ENCODE results near the gene BMPR1B. TPM values are rescaled to one million over a fixed set of nuclear protein-coding genes. Genes with fewer than 3 reads are reported as not detected.

Gene BMPR1B
- total and polyA plus RNA-seq, 4 donors: 0.27 to 0.70 (median 0.48) TPM

DNA sequence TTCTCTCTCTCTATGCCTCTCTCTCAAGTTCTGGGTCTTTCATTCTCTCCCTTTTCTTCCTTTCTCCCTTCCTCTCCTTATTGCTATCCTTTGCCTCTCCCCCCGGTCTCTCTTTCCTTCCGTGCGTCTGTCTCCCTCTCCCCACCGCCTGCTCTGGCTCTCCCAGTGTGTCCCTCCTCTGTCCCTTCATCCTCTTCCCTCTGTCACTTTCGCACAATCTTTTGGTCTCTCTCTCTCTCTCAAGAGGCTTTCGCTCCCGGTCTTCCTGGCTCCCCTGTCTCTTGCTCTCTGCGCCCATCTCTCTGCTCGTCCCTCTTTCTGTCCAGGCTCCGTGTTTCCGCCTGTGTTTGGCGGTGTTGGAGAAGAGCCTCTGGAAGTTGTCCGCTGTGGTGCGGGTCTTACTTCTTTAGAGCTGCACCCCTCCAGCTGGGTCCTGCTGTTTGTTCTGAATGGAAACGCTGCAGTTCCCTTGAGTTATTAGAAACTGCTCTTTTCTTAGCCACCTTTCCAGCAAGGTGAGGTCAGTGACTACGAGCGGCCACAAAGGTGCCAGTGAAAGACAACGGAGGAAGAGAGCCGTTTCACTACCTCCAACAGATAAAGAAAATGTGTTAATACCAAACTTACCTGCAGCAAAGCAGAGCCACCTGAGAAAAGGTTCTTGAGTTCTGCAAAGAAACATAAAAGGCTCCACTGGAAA lies 1.1 kb downstream of the BMPR1B start:
- 19% methylated on average over 19 of the region's 19 CpGs for WGBS
- Histone ChIP-seq H3K9ac (ENCODE audit: low read depth in 1 of 2, low read length in 2 of 2) (no peak overlapping the region), H3K4me3 (ENCODE audit: low read depth in 1 of 3, low read length in 3 of 3) (peak overlapping the region in 2 of 3 donors; percentile 36 to 83), H3K27ac (ENCODE audit: low read depth in 1 of 2, low read length in 2 of 2) (no peak overlapping the region), H3K36me3 (ENCODE audit: control insufficient read depth in 4 of 4, insufficient read depth in 3 of 4, low read depth in 1 of 4, low read length in 3 of 4) (no peaks in the 10 kb centered on the region), H3K27me3 (ENCODE audit: control insufficient read depth in 4 of 4, insufficient read depth in 4 of 4, low read length in 3 of 4) (peaks cover 0 to 20% (median 5%) of the 10 kb centered on the region in 4 donors), H3K4me1 (ENCODE audit: control insufficient read depth in 4 of 4, insufficient read depth in 4 of 4, low read length in 3 of 4) (peaks cover 4 to 15% (median 8%) of the 10 kb centered on the region in 4 donors), H3K9me3 (ENCODE audit: control insufficient read depth in 4 of 4, low read length in 3 of 4) (no peaks in the 10 kb centered on the region)
- no peak for DNase-seq (ENCODE audit: low spot score)
- TF ChIP-seq HNF4A (conservative IDR thresholded peaks at IDR 0.05) (no peak), NR2F2 (IDR thresholded peaks at IDR 0.05) (no peak), EGR1 (IDR thresholded peaks at IDR 0.05; ENCODE audit: low read depth in 2 of 2) (no peak), RAD21 (IDR thresholded peaks at IDR 0.05) (no peak), TAF1 (conservative IDR thresholded peaks at IDR 0.05) (no peak), YY1 (IDR thresholded peaks at IDR 0.05) (no peak), HNF4G (IDR thresholded peaks at IDR 0.05) (no peak), FOXA1 (IDR thresholded peaks at IDR 0.05) (no peak), GABPA (IDR thresholded peaks at IDR 0.05 in 1 of 2, conservative IDR thresholded peaks at IDR 0.05 in 1 of 2) (no peak)
- TF ChIP-seq, protein P1, sequence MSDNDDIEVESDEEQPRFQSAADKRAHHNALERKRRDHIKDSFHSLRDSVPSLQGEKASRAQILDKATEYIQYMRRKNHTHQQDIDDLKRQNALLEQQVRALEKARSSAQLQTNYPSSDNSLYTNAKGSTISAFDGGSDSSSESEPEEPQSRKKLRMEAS (IDR thresholded peaks at IDR 0.05): no peak

DNA sequence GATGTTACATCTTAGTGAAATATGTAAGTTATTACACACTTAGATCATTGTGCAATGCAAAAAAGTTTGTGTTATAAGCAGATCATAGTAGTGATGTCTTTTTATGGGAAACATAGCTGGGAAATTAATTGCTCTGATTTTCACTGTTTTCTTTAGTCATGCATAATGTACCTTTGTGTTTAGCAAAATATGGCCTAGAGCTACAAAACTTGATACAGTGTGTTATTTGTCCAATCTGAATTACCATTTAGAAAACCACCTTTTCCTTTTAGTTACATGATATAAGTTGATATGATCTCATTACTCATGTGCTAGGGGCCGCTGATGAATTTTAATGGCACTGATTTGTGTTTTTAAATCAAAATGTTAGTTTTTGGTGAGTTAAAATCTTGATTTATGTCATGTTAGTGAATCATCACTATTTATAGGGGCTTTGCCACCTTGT lies 2.0 kb downstream of the BMPR1B start:
- Histone ChIP-seq H3K4me3 (ENCODE audit: low read depth in 1 of 3, low read length in 3 of 3) (no peak overlapping the region), H3K9ac (ENCODE audit: low read depth in 1 of 2, low read length in 2 of 2) (no peak overlapping the region), H3K36me3 (ENCODE audit: control insufficient read depth in 4 of 4, insufficient read depth in 3 of 4, low read depth in 1 of 4, low read length in 3 of 4) (no peaks in the 10 kb centered on the region), H3K27me3 (ENCODE audit: control insufficient read depth in 4 of 4, insufficient read depth in 4 of 4, low read length in 3 of 4) (peaks cover 0 to 17% (median 5%) of the 10 kb centered on the region in 4 donors), H3K27ac (ENCODE audit: low read depth in 1 of 2, low read length in 2 of 2) (no peak overlapping the region), H3K4me1 (ENCODE audit: control insufficient read depth in 4 of 4, insufficient read depth in 4 of 4, low read length in 3 of 4) (peaks cover 4 to 15% (median 8%) of the 10 kb centered on the region in 4 donors), H3K9me3 (ENCODE audit: control insufficient read depth in 4 of 4, low read length in 3 of 4) (no peaks in the 10 kb centered on the region)
- WGBS: 96% methylated on average over 1 of the region's 1 CpG
- DNase-seq (ENCODE audit: low spot score): no peak
- TF ChIP-seq, protein P2, sequence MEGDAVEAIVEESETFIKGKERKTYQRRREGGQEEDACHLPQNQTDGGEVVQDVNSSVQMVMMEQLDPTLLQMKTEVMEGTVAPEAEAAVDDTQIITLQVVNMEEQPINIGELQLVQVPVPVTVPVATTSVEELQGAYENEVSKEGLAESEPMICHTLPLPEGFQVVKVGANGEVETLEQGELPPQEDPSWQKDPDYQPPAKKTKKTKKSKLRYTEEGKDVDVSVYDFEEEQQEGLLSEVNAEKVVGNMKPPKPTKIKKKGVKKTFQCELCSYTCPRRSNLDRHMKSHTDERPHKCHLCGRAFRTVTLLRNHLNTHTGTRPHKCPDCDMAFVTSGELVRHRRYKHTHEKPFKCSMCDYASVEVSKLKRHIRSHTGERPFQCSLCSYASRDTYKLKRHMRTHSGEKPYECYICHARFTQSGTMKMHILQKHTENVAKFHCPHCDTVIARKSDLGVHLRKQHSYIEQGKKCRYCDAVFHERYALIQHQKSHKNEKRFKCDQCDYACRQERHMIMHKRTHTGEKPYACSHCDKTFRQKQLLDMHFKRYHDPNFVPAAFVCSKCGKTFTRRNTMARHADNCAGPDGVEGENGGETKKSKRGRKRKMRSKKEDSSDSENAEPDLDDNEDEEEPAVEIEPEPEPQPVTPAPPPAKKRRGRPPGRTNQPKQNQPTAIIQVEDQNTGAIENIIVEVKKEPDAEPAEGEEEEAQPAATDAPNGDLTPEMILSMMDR (IDR thresholded peaks at IDR 0.05; ENCODE audit: low read depth, low read length, missing input control): no peak
- TF ChIP-seq, protein P3, sequence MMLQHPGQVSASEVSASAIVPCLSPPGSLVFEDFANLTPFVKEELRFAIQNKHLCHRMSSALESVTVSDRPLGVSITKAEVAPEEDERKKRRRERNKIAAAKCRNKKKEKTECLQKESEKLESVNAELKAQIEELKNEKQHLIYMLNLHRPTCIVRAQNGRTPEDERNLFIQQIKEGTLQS (IDR thresholded peaks at IDR 0.05): no peak
- TF ChIP-seq, protein P4, sequence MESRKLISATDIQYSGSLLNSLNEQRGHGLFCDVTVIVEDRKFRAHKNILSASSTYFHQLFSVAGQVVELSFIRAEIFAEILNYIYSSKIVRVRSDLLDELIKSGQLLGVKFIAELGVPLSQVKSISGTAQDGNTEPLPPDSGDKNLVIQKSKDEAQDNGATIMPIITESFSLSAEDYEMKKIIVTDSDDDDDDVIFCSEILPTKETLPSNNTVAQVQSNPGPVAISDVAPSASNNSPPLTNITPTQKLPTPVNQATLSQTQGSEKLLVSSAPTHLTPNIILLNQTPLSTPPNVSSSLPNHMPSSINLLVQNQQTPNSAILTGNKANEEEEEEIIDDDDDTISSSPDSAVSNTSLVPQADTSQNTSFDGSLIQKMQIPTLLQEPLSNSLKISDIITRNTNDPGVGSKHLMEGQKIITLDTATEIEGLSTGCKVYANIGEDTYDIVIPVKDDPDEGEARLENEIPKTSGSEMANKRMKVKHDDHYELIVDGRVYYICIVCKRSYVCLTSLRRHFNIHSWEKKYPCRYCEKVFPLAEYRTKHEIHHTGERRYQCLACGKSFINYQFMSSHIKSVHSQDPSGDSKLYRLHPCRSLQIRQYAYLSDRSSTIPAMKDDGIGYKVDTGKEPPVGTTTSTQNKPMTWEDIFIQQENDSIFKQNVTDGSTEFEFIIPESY (IDR thresholded peaks at IDR 0.05): no peak
- TF ChIP-seq, protein P5, sequence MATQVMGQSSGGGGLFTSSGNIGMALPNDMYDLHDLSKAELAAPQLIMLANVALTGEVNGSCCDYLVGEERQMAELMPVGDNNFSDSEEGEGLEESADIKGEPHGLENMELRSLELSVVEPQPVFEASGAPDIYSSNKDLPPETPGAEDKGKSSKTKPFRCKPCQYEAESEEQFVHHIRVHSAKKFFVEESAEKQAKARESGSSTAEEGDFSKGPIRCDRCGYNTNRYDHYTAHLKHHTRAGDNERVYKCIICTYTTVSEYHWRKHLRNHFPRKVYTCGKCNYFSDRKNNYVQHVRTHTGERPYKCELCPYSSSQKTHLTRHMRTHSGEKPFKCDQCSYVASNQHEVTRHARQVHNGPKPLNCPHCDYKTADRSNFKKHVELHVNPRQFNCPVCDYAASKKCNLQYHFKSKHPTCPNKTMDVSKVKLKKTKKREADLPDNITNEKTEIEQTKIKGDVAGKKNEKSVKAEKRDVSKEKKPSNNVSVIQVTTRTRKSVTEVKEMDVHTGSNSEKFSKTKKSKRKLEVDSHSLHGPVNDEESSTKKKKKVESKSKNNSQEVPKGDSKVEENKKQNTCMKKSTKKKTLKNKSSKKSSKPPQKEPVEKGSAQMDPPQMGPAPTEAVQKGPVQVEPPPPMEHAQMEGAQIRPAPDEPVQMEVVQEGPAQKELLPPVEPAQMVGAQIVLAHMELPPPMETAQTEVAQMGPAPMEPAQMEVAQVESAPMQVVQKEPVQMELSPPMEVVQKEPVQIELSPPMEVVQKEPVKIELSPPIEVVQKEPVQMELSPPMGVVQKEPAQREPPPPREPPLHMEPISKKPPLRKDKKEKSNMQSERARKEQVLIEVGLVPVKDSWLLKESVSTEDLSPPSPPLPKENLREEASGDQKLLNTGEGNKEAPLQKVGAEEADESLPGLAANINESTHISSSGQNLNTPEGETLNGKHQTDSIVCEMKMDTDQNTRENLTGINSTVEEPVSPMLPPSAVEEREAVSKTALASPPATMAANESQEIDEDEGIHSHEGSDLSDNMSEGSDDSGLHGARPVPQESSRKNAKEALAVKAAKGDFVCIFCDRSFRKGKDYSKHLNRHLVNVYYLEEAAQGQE (IDR thresholded peaks at IDR 0.05): no peak
- no peak for TF ChIP-seq RXRA (IDR thresholded peaks at IDR 0.05)

Data from liver (tissue), 9 donors.